HG03571 (cell line): ENCODE measurements around the gene ACTL7B.
"Not testable (repeated sequence)": the region's sequence is repeated elsewhere in the genome, so short reads cannot be mapped to it uniquely, and the experiment has no call there.

Experiments used
- ATAC-seq: cut with Tn5 transposase; IDR thresholded peaks from one replicate; pipeline ENCODE4 v1.9.1; 2021; ENCODE audit not compliant: unreplicated experiment

ACTL7B gene

GRCh38 chr9:108845507-108845906, 10.3 kb downstream of the ACTL7B start:
- ATAC-seq = no peak

GRCh38 chr9:108844856-108845255, 10.9 kb downstream of the ACTL7B start:
- ATAC-seq = no peak

DNA sequence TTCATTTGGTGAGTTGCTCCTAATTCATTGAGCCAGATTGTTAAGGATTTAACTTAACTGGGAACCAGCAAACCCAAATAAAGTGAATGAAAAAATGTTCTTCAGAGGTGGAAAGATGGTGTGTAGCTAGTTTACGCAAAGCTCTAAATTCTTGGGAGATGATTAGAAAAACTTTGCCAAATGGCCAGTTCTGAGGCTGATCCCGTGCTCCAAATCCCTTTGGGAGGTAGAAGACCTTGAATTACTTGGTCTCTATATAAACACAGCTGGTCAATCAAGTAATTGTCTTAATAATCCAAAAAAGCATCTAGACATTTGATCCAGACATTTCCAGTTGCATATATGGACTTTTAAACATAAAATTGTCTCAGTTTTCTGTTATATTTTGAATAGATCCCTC, 11.4 kb downstream of the ACTL7B start:
- ATAC-seq = no peak

GRCh38 chr9:108842610-108843295, 13.0 kb downstream of the ACTL7B start:
- no peak for ATAC-seq

GRCh38 chr9:108839561-108839960, 16.2 kb downstream of the ACTL7B start:
- ATAC-seq = not testable (repeated sequence)

DNA sequence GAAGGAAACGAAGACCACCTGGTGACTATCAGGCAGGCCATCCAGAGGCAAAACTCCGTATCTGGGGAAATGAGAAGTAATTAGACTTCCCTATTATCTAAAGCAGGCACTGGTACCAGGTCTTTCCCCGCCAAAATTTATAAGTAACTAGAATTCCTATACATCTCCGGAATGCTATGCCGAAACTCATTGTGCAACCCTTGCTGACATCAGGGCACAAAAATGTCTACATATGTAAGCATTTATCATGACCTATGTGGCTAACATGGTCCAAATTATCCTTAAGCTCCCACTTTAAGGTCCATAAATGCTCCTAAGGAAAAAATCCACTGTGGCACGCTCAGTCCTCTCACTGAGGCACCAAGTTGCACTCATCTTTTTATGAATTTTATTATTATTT, 17.8 kb downstream of the ACTL7B start:
- ATAC-seq = no peak

GRCh38 chr9:108837530-108837929, 18.3 kb downstream of the ACTL7B start:
- no peak for ATAC-seq

- no peak for ATAC-seq
Measured at GRCh38 chr9:108836781-108837180, 19.0 kb downstream of the ACTL7B start.

DNA sequence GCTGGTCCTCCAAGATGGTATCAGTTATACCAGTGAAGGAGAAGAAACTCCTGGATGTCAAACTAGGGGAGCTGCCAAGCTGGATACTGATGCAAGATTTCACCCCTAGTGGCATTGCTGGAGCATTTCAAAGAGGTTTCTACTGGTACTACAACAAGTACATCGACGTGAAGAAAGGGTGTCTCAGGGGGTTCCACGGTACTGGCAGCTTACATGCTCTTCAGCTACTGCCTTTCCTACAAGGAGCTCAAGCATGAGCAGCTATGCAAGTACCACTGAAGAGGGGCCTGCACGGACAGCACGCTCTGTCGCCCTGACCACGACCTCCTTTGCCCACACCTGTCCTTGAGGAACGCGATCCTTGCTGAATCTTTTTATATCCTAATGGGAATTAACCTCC, 19.5 kb downstream of the ACTL7B start:
- ATAC-seq = no peak

GRCh38 chr9:108835831-108836230, 20.0 kb downstream of the ACTL7B start:
- ATAC-seq = no peak

GRCh38 chr9:108834959-108835665, 20.7 kb downstream of the ACTL7B start:
- ATAC-seq = no peak

- no peak for ATAC-seq
Measured at GRCh38 chr9:108832179-108832500, 23.6 kb downstream of the ACTL7B start.

GRCh38 chr9:108831496-108832178, 24.1 kb downstream of the ACTL7B start:
- no peak for ATAC-seq

- ATAC-seq = no peak
Measured at GRCh38 chr9:108830272-108830671, 25.5 kb downstream of the ACTL7B start.

DNA sequence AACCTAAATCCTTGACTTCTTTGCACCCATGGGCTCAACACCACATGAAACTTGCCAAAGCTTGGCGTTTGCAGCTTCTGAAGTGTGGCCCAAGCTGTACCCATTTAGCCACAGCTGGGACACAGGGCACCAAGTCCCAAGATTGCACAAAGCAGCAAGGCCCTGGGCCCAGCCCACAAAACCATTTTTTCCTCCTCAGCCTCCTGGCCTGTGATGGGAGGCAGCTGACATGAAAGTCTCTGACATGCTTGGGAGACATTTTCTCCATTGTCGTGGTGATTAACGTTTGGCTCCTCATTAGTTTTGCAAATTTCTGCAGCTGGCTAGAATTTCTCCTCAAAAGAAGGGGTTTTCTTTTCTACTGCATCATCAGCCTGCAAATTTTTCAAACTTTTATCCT, 32.0 kb downstream of the ACTL7B start:
- ATAC-seq = no peak

DNA sequence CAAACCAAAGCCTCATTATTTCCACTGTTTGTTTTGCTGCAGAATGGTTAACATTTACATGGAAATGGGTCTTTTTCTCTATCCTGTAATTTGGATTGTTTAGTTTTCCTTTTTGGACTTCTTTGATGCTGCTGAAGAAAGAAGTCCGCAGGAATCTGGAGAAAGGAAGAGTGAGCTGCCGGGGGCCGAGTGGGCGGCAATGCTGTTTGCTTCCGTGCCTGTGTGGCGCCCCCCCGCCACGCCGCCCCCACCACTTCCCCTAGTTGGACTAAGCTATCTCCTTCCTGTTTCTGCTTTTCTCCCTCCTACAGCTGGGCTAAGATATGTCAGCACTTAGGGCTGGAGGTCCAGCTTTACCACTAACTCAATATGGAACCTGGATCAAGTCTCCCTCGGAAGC, 39.7 kb downstream of the ACTL7B start:
- ATAC-seq = no peak

- no peak for ATAC-seq
Measured at GRCh38 chr9:108815156-108815555, 40.6 kb downstream of the ACTL7B start.

GRCh38 chr9:108813951-108814601, 41.7 kb downstream of the ACTL7B start:
- ATAC-seq = no peak

DNA sequence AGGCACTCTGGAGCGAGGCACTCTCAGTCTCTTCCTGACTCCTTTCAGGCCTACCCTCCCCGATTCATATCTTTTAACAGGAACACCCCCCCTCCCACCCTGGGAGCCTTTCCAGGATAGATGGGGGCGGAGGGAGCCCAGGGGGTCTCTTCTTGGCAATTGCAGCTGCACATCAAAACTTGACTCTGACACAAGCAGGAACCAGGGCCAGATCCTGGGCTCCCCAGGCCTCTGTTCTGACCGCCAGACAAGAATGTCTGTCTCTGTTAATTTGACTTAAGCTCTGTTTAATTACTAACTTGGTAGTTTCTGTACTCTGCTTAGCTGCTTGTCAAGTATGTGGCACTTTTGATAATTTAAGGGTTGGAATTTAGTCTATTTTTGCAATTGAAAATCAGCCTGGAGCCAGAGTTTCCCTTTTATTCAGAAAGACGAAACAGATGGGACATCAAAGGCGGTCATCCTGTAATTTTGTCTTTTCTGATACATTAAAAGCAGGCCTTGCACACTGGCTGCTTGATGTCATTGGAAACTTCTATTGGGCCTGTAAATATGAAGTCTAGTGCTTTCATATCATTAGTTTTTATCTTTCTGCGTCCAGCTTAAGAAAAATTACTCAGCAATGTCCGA, 43.3 kb downstream of the ACTL7B start:
- ATAC-seq = no peak

DNA sequence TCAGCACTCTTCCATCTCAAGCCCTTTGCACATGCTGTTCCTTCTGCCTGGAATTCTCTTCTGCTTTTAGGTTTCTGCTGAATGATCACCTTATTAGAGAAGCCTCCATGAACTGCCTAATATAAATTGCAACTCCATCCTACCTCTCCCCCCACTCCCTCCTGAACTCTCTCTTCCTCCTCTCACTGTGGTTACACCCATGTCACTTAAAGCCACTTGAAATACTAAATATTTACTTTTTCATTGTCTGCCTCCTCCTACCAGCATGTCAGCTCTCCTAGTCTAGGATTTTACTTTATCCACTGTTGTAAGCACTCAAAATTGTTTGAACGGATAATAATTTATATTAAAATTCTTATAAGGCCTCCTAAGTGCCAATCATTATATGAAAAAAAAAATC, 43.8 kb downstream of the ACTL7B start:
- ATAC-seq = no peak

DNA sequence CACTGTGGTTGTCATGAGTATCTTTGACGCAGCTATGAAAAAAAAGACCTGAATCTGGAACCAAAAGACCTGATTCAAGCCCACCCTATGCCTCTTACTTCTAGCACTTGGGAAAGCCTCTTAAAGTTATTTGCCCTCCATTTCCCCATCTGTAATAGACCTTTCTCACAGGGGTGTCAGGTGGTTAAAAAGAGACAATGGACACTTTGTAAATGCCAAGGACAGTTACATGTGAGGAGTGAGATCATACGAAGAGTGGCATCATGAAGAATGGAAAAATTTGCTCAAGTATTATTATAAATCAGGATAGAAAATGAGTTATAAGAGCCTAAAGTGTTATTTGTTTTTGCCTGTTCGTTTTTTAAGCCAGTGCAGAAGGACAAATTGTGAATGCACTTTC, 46.5 kb downstream of the ACTL7B start:
- ATAC-seq = no peak
